GM20000 (cell line): ENCODE results near the gene MYL3.

ENCODE experiments used
- DNase-seq: peaks from one replicate; pipeline ENCODE4 v3.0.0; 2012; ENCODE audit warnings: low spot score
- CTCF ChIP-seq: IDR thresholded peaks from 2 replicates; pipeline ENCODE4 v1.5.1; 2012; ENCODE audit warnings: mild to moderate bottlenecking, control low read depth; ENCODE audit errors: extremely low read depth, missing control alignments

Gene MYL3

GRCh38 chr3:46888705-46889104, 25.5 kb upstream of the MYL3 start:
- no peak for DNase-seq
- no peak for TF ChIP-seq CTCF

DNA sequence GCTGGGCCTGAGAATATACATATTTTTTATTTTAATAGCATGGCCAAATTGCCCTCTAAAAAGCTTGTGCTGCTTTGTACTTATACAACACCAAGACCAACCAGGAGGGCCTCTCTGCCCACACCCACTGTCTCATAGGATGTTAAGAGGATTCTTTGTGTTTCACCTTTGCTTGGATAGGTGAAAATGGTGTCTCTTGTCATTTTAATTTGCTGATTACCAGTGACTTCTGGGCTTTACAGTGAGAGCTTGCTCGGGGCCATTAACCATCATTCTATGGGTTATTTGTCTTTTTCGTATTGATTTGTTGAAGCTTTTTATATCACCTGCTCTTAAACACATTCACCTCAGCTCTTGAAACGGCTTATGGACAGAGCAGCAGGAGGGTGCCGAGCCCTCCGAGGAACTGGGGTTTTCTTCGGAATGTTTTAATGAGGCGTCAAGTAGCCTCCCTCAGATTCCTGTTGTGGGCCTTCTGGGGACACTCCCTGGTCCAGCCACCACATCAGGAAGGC, 24.8 kb upstream of the MYL3 start:
- no peak for TF ChIP-seq CTCF
- DNase-seq: no peak

GRCh38 chr3:46885612-46886011, 22.4 kb upstream of the MYL3 start:
- DNase-seq: no peak

GRCh38 chr3:46884929-46885328, 21.7 kb upstream of the MYL3 start:
- DNase-seq: no peak
- no peak for TF ChIP-seq CTCF

More at GRCh38 chr3:46885612-46886011, 22.4 kb upstream of the MYL3 start:
- TF ChIP-seq CTCF: no peak

DNA sequence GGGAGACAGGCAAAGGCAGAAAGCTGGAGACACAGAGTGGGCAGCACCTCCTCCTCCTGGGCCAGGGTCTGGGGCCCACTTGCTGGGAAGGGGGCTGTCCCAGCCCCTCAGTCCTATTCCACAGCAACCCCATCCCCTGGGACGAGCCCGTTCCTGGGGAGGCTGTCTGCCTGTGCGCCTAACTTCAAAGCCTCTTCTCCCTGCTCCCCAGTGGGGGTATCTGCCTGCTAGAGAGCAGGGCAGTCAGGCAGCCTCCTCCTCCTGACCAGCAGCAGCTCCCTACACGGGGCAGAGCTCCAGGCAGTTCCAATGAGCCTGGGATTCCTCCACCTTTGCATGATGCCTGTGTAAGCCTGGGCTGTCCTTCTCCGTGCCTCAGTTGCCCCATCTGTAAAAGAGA, 21.2 kb upstream of the MYL3 start:
- DNase-seq: no peak

DNA sequence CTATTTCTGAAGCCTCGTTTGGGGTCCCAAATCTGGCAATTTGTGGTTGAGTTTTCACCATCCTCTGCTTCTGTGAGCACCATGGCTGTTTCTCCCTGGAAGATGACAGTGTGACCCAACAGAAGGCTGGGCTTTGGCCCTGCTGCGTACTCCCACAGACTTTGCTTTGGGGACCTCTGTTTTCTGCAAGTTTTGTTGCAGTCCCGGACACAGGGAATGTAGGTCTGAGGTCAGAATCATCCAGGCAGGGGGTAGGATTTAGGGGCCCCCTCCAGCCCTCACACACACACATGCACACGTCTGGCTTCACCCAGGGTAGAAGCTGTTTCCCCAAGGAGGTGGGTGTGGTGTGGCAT, 20.6 kb upstream of the MYL3 start:
- no peak for DNase-seq

More for the DNA sequence above, 21.2 kb upstream of the MYL3 start:
- TF ChIP-seq CTCF: no peak

More for the DNA sequence above, 20.6 kb upstream of the MYL3 start:
- no peak for TF ChIP-seq CTCF
